HL-60 (cell line): ENCODE measurements around the gene SLC25A21.

Source experiments
- DNase-seq, 2 experiments: peaks; one replicate each; pipeline ENCODE4 v3.0.0-alpha.2; 2010 to 2020; ENCODE audit warnings: low read depth in 1 of 2, low spot score in 1 of 2
- H3K27ac ChIP-seq: fragments of 250-450 bp; sonication (Bioruptor Pico); replicated peaks from 2 replicates; pipeline ENCODE4 v1.5.1; 2020; ENCODE audit warnings: mild to moderate bottlenecking, moderate library complexity
- H3K27me3 ChIP-seq: fragments of 250-450 bp; sonication (Bioruptor Pico); 2 replicates; pipeline ENCODE4 v1.5.1; 2021; ENCODE audit warnings: mild to moderate bottlenecking, moderate library complexity; ENCODE audit not compliant: insufficient read depth, poor library complexity, severe bottlenecking
- H3K4me3 ChIP-seq: replicated peaks from 2 replicates; pipeline ENCODE4 v1.5.1; 2011; ENCODE audit warnings: mild to moderate bottlenecking, control low read depth, low read length; ENCODE audit not compliant: insufficient read depth
- CTCF ChIP-seq: IDR thresholded peaks from one replicate; pipeline ENCODE4 v1.5.1; 2011; ENCODE audit warnings: low read length, control low read depth, inconsistent platforms; ENCODE audit not compliant: insufficient read depth
- GABPA ChIP-seq: IDR thresholded peaks from 2 replicates; pipeline ENCODE4 v1.6.1; 2012; ENCODE audit warnings: low read depth
- POLR2AphosphoS5 ChIP-seq: IDR thresholded peaks from 2 replicates; pipeline ENCODE4 v1.6.1; 2012; ENCODE audit warnings: low read depth
- REST ChIP-seq: IDR thresholded peaks from 2 replicates; pipeline ENCODE4 v1.6.1; 2012; ENCODE audit warnings: low read depth; ENCODE audit not compliant: insufficient replicate concordance
- SPI1 ChIP-seq: IDR thresholded peaks from 2 replicates; pipeline ENCODE4 v1.6.1; 2012; ENCODE audit warnings: low read depth, mild to moderate bottlenecking, borderline replicate concordance

Gene SLC25A21

GRCh38 chr14:37198907-37199306, 26.5 kb upstream of the SLC25A21 start:
- Histone ChIP-seq H3K27me3 (peaks cover 7% of the 10 kb centered on the region), H3K27ac (no peak overlapping the region), H3K4me3 (no peak overlapping the region)
- no peak for TF ChIP-seq POLR2AphosphoS5
- no peak for TF ChIP-seq SPI1
- TF ChIP-seq GABPA: no peak
- no peak for TF ChIP-seq REST
- no peak for TF ChIP-seq CTCF
- no peak for DNase-seq

GRCh38 chr14:37198273-37198598, 25.8 kb upstream of the SLC25A21 start:
- TF ChIP-seq REST (no peak), GABPA (no peak), POLR2AphosphoS5 (no peak), SPI1 (no peak), CTCF (no peak)
- Histone ChIP-seq H3K27me3 (peaks cover 7% of the 10 kb centered on the region), H3K27ac (no peak overlapping the region), H3K4me3 (no peak overlapping the region)
- DNase-seq: no peak

DNA sequence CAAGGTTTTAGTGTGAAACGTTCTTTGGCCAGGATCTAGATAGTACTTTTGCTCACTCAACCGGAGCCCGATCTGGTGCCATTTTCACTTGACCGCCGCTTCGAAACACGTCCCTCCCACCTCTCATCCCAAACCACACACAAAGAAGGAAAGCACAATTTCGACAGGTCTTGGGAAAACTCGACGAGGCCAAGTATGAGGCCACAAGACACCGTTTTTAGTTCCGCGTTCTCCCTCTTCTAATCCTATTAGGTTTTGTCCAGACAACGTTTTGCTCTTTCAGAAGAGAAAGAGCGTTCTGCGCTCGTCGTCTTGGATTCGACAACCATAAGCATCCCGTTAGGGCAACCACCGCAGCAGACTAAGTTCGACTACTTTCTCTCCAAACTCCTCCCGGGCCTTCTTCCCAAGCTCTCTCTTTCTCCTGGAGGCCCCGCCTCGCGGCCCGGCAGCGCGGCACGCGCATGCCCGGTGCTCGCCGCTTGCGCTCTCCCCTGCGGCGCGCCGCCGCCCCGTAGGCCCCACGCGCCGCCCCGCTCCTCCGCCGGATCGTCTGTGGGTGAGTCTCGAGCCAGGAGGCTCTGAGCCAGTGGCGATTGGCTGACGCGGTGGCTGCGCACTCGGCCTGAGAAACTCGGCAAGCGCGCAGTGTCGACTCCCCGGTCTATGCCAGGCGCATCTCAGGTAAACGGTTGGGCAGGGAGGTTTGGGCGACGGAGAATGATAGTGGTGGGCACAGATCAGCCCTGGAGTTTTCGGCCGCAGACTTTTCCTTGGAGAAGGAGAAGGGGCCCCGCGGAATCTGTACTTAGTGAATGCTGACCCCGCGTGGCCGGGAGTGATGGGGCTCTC, 25.2 kb upstream of the SLC25A21 start, which contains the start of gene MIPOL1:
Gene MIPOL1 (plus strand): TSS at position 517 of the 852 bp plus-strand sequence. CDS start 49,952 bp downstream, outside the sequence.
- Histone ChIP-seq H3K4me3 (no peak within 1 kb of the TSS), H3K27me3 (peaks cover 7% of the 10 kb centered on the region), H3K27ac (no peak within 1 kb of the TSS)
- TF ChIP-seq SPI1 (no peak), GABPA (no peak), POLR2AphosphoS5 (no peak), REST (no peak), CTCF (no peak)
- DNase-seq: no peak
